EH (cell line): ENCODE data around the gene RRP1B.
"Not testable (repeated sequence)": the region's sequence is repeated elsewhere in the genome, so short reads cannot be mapped to it uniquely, and the experiment has no call there.

ENCODE experiments used
- DNase-seq: peaks from one replicate; pipeline ENCODE4 v3.0.0-alpha.2; 2015; ENCODE audit warnings: low read depth

The RRP1B gene

GRCh38 chr21:43701936-43702784 lies 42.8 kb downstream of the RRP1B start:
- no peak for DNase-seq

GRCh38 chr21:43702785-43703034 lies 43.4 kb downstream of the RRP1B start:
- peak; percentile 65 for DNase-seq

DNA sequence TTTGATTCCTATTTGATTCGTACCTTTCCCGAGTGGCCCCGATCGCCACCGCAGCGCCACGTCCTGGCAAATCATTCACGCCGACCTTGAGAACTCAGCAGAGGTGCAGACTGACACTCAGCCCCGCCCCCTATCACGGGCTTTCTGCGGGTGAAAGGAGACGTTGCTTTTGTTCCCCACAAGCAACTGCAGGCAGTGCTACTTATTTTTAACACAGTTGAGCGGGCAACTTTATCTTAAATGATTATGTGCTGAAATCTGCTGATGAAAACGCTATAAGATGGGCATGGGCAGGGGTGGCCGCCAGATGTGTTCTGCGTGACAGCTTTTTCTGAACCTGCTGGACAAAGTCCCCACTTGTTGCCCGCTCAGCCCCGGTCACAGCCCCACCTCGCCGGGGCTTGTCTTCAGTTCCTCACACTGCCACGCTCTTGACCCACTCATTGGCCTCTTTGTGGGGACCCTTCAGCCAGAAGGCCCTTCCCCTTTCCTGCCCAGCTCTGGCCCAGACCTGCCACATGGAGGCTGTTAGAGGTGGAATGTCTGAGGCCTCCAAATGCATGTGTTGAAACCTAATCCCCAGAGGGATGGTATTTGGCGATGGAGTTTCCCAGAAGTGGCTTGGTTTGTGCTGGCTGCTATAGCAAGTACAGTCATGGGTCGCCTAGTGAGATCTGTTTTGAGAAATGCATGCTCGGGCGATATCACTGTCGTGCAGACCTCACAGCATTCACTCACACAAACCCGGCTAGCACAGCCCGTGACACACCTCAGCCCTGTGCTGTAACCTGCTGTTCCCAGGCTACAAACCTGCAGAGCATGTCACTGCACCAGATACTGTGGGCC lies 43.9 kb downstream of the RRP1B start:
- DNase-seq, result peak; percentile 69

- no peak for DNase-seq
Measured at GRCh38 chr21:43707462-43707861, 48.1 kb downstream of the RRP1B start.

DNA sequence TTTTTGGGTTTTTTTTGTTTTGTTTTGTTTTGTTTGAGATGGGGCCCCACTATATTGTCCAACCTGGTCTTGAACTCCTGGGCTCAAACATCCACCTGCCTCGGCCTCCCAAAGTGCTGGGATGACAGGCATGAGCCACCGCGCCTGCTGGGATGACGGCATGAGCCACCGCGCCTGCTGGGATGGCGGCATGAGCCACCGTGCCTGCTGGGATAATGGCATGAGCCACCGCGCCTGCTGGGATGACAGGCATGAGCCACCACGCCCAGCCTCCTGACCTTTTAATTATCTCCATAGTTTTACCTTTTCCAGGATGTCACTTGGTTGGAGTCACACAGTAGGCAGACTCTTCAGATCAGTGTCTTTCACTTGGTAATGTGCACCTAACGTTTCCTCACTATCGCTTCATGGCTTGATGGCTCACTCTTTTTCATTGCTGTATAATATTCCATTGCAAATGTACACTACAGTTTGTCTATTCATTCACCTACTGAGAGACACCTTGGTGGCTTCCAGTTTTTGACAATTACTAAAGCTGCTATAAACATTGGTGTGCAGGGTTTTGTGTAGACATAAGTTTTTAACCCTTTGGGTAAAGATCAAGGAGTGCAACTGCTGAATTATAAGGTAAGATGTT lies 49.5 kb downstream of the RRP1B start:
- no peak for DNase-seq

DNA sequence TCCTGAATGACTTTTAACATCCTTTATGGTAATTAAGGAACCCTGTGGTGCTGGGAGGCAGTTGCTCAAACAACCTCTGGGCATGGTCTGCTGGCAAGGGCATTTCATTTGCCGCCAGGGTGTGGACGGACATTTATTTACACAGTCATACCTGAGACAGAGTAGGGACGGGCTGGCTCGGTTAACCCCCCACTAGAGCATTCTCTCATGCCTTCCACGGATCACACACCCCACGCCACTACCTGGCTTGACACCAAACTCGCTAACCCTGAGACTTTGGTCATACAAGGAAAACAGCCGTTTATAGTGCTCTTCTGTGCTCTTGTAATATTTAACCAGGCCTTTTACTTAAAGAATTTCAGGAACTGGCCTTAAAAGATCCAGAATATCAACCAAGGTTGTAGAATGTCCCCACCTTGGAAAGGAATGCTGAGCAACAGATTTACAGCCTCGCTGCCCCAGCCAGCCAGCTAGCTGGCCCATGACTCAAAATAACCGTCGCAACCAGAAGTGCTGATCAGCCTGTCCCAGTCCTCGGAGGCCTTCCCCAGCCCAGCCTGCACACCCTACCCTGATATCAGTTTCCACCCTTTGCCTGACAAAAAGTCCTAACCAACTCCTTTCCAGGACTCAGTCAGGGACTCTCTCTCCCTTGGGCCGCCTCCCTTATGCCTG lies 53.0 kb downstream of the RRP1B start:
- peak; percentile 81 for DNase-seq

DNA sequence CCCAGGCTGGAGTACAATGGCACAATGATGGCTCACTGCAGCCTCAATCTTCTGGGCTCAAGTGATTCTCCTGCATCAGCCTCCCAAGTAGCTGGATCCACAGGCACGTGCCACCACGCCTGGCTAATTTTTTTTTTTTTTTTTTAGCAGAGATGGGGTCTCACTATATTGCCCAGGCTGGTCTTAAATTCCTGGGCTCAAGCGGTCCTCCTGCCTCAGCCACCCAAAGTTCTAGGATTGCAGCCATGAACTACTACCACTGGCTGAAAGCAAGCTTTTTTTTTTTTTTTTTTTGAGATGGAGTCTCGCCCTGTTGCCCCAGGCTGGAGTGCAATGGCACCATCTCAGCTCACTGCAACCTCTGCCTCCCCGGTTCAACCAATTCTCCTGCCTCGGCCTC lies 53.8 kb downstream of the RRP1B start:
- DNase-seq, result not testable (repeated sequence)

- DNase-seq, result peak; percentile 70
Measured at GRCh38 chr21:43716376-43717165, 57.2 kb downstream of the RRP1B start.

- no peak for DNase-seq
Measured at GRCh38 chr21:43717166-43717853, 58.0 kb downstream of the RRP1B start.

GRCh38 chr21:43717967-43718871 lies 58.9 kb downstream of the RRP1B start:
- DNase-seq, result no peak

- peak; percentile 86 for DNase-seq
Measured at GRCh38 chr21:43718872-43719747, 59.8 kb downstream of the RRP1B start, which contains the start of gene PDXK. Gene PDXK (plus strand): TSS chr21:43719129. CDS start chr21:43719295, 166 bp downstream.

DNA sequence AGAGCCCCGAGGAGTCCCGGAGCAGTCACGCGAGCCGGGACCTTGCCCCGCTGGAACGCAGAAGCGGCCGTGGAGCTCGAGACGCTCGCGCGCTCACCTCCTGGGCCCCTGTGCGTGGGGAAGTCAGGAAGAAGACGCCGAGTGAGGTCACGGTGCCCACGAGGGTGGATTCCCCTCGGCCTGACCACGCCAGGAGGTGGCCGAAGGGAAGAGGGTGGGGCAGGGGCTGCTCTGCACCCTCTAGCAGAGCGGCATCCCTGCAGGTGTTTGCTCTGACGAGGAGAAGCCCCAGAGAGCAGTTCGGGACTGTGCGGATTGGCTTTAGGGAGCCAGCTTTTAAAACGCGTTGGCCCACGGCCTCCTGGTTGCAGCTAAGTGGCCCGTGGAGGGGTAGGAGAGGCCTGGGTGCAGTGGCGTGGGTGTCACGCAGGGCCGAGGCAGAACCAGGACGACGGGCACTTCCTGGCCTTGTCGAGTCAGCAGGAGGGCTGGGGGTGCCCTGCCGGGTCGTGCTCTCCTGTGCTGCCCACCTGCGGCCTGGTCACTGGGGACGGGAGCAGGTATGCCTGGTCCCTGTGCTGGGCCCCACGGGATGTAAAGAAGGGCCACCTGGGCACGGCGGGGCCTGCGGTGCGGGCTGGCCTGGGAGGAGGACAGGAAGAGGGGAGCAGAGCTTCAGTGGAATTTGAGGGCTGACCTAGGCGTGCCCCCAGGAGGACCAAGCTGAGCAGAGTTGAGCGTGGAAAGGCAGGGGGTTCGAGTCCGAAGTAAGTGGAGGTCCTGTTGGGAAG lies 60.6 kb downstream of the RRP1B start:
- DNase-seq, result no peak

DNA sequence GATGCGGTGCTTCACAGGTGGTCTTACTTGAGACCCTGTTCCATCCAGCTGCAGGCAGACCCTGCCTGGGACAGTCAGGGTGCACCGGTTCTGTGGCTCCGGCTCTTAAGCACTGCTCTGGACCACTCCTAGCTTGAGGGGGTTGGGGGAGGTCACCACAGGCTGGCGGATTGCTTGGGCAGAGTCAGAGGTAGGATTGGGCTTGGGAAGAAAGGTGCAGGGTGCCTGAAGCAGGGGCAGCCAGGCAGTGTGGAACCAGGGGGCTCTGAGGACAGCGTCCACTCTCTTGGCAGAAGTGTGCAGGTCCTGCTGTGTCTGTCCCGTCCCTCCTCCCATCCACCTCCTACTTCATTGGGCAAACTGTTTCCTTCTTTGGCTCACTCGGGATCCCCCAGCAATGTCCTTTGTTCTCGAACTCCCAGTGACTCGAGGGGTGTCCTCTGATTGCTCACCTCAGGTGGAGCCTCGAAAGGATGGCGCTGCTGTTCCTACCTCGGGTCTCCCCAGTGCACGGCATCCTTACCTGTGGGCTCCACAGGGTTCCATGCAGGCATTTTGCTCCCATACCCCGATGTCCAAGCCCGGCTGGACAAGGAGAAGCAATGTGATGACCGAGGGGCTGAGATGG lies 61.3 kb downstream of the RRP1B start:
- no peak for DNase-seq

DNA sequence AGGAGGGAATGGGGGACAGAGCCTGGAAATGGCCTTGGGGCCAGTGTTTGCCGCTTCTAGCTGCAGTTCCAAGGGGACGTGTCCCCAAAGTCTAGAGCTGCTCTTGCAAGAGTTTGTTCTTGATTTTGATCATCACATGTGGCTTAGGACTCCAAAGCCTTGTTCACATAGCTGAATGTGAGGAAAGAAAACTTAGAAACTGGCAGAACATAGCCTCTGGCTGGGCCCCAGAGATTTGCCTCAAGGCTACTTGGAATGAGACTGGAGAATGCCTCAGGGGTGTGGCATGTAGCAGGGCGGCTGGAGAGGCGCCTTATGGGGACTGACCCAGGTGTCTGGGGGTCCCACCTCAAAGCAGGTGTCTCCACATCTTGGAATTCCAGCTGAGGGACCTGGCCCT lies 61.8 kb downstream of the RRP1B start:
- DNase-seq, result no peak

DNA sequence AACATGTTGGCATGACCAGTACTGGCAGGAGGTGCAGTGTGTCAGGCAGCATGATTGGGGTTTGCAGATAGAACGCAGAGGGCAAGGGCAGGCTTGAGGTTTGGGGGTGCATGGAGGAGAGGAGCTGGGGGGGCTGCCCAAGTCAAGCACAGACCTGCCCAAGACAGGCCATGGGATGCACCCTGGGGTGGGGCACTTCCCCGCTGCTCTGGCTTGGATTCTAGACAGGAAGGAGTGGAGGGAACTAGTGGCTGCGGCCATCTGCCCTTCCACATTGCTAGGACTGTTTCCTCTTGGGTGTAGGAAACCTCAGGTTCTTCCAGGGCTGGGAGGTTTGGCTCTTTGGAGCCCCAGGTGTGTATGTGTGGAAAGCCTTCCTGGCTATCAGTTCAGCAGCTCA lies 62.6 kb downstream of the RRP1B start:
- no peak for DNase-seq

GRCh38 chr21:43723648-43724047 lies 64.3 kb downstream of the RRP1B start:
- no peak for DNase-seq
